ENCODE results near the gene RPN2. TPM values are rescaled to one million over a fixed set of nuclear protein-coding genes. Genes with fewer than 3 reads are reported as not detected.

The RPN2 gene
- total and polyA plus RNA-seq, 7 donors = 66.4 to 131 (median 94.9) TPM

GRCh38 chr20:37249304-37249703 lies 70.2 kb downstream of the RPN2 start:
- ATAC-seq = no peak
- Histone ChIP-seq H3K4me3 (no peak overlapping the region), H3K27ac (no peak overlapping the region), H3K36me3 (ENCODE audit: insufficient read depth in 1 of 2, low read depth in 1 of 2) (no peaks in the 10 kb centered on the region), H3K9me3 (peaks cover 4% of the 10 kb centered on the region), H3K4me1 (peaks cover 3% of the 10 kb centered on the region), H3K27me3 (ENCODE audit: insufficient read depth in 3 of 3, low read length in 2 of 3) (no peaks in the 10 kb centered on the region)
- WGBS, 3 donors = 97 to 100% (median 98%) methylated on average over 2 of the region's 2 CpGs
- no peak for DNase-seq
- TF ChIP-seq CTCF (IDR thresholded peaks at IDR 0.05) = no peak
- intact Hi-C loops (cut with DNase I) = no loop called here

GRCh38 chr20:37251825-37252477 lies 72.8 kb downstream of the RPN2 start:
- DNase-seq = no peak
- Histone ChIP-seq H3K4me3 (no peak overlapping the region), H3K9me3 (peaks cover 7% of the 10 kb centered on the region), H3K27ac (no peak overlapping the region), H3K4me1 (no peaks in the 10 kb centered on the region), H3K27me3 (ENCODE audit: insufficient read depth in 3 of 3, low read length in 2 of 3) (no peaks in the 10 kb centered on the region), H3K36me3 (ENCODE audit: insufficient read depth in 1 of 2, low read depth in 1 of 2) (no peaks in the 10 kb centered on the region)
- intact Hi-C loops (cut with DNase I) = no loop called here
- WGBS, 3 donors = 70 to 72% (median 71%) methylated on average over 15 of the region's 15 CpGs
- no peak for TF ChIP-seq CTCF (IDR thresholded peaks at IDR 0.05)
- no peak for ATAC-seq

- no peak for DNase-seq
- no peak for TF ChIP-seq CTCF (IDR thresholded peaks at IDR 0.05)
- no peaks in the 10 kb centered on the region for H3K27me3 ChIP-seq (ENCODE audit: insufficient read depth in 3 of 3, low read length in 2 of 3)
Observed at GRCh38 chr20:37253087-37253486, 74.0 kb downstream of the RPN2 start.

DNA sequence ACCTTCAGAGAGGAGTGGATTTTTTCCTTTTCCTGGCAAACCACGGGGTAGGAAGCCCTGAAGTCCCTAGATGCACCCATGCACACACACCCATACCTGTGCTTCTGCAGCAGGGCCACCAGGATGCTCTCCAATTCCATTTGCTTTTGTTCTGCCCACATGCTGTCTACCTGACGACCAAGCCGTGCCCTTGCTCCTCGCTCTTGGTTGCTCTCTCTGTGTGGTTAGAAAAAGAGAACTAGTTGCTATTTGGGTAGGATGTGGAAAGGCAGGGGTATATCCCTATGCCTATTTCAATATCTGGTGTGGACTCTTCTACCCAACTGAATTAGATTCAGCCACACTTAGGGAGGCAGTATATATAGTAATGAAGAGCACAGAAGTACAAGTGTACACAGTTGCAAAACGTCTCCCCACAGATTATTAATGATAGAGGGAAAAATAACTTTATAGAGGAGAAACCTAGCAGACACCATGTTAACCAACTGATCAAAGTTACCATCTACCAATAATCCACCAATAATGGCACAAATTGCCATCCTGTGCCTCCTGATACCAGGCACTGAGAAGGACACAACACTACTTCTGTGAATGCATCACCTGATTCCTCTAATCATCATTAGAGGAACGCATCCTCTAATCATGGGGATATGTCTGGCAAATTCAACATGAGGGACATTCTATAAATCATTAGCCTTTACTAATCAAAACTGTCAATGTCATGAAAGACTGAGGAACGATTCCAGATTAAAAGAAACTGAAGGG lies 75.2 kb downstream of the RPN2 start:
- DNase-seq (no peak), ATAC-seq (no peak)
- intact Hi-C loops (cut with DNase I) = no loop called here
- H3K27me3 ChIP-seq (ENCODE audit: insufficient read depth in 3 of 3, low read length in 2 of 3) = no peaks in the 10 kb centered on the region
- peaks cover 7% of the 10 kb centered on the region for H3K9me3 ChIP-seq
- H3K36me3 ChIP-seq (ENCODE audit: insufficient read depth in 1 of 2, low read depth in 1 of 2) = no peaks in the 10 kb centered on the region
- TF ChIP-seq CTCF (IDR thresholded peaks at IDR 0.05) = no peak
- H3K27ac ChIP-seq = no peak overlapping the region
- WGBS, 3 donors = 82 to 93% (median 91%) methylated on average over 7 of the region's 7 CpGs
- H3K4me3 ChIP-seq = no peak overlapping the region
- no peaks in the 10 kb centered on the region for H3K4me1 ChIP-seq

More at GRCh38 chr20:37253087-37253486, 74.0 kb downstream of the RPN2 start:
- H3K9me3 ChIP-seq = peaks cover 7% of the 10 kb centered on the region
- WGBS, 3 donors = 79 to 84% (median 80%) methylated on average over 12 of the region's 12 CpGs
- H3K4me3 ChIP-seq = no peak overlapping the region
- no peaks in the 10 kb centered on the region for H3K4me1 ChIP-seq
- intact Hi-C loops (cut with DNase I) = no loop called here
- ATAC-seq = no peak
- H3K36me3 ChIP-seq (ENCODE audit: insufficient read depth in 1 of 2, low read depth in 1 of 2) = no peaks in the 10 kb centered on the region
- H3K27ac ChIP-seq = no peak overlapping the region
